ENCODE measurements around the gene GPRIN3.

The GPRIN3 gene

DNA sequence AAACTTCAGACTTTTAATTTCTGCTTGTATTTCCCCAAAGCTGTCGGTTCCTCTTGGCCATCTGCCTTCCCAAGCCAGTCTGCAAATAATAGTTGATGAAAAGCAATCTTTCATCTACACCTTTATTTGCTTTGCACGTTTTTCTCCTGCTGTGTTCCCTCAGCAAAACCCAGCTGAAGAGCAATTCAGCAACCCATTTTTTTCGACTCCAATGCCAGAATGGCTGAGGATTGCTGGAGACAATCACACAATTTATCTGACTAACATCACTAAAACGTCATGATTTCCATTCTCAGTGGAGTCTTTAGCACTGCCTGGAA, 94.3 kb downstream of the GPRIN3 start:
- TF ChIP-seq CTCF (IDR thresholded peaks at IDR 0.05; ENCODE audit: insufficient read depth, low read length), result no peak
- TF ChIP-seq POLR2AphosphoS5 (IDR thresholded peaks at IDR 0.05; ENCODE audit: low read depth), result no peak
- no peak for TF ChIP-seq REST (IDR thresholded peaks at IDR 0.05; ENCODE audit: insufficient replicate concordance, low read depth)
- TF ChIP-seq GABPA (IDR thresholded peaks at IDR 0.05; ENCODE audit: low read depth), result no peak
- no peak for TF ChIP-seq SPI1 (IDR thresholded peaks at IDR 0.05; ENCODE audit: borderline replicate concordance, low read depth)
- DNase-seq (ENCODE audit: low read depth in 1 of 2, low spot score in 1 of 2), result no peak
- Histone ChIP-seq H3K27me3 (ENCODE audit: insufficient read depth, poor library complexity, severe bottlenecking) (no peaks in the 10 kb centered on the region), H3K4me3 (replicated peaks; ENCODE audit: insufficient read depth, low read length) (no peak overlapping the region), H3K27ac (replicated peaks) (no peak overlapping the region)

DNA sequence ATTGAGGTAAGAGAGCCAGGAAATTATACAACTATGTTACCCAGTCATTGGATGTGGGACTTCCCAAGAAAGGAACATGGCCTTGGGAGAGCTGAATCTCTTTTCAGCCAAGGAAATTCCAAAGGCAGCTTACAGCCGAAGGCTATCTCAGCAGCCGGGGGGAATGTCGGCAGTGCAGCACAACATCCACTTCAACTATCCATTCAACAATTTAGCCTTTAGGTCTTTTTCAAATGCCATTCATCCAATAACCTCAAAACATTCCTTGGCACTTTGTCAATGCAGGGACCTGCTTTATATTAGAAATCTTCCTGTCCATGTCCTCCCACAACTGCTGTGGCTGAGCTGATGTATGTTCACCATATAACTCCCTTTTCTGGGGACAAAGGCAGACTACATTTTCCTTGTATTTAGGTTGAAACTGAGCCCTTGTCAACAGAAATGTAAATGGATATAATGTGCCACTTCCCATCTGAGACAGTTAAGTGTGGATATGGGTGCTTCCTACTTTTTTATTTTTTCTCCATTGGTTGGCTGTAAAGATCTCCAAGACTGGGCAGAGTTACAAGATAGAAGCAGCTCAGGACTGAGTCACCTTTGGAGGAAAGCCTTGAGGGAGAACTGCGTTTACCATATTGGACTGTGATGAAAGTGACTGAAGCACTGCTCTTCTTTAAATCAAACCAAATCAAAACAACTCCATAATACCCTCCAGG, 94.8 kb downstream of the GPRIN3 start:
- DNase-seq (ENCODE audit: low read depth in 1 of 2, low spot score in 1 of 2), result no peak
- no peak overlapping the region for H3K4me3 ChIP-seq (replicated peaks; ENCODE audit: insufficient read depth, low read length)
- no peaks in the 10 kb centered on the region for H3K27me3 ChIP-seq (ENCODE audit: insufficient read depth, poor library complexity, severe bottlenecking)
- TF ChIP-seq GABPA (IDR thresholded peaks at IDR 0.05; ENCODE audit: low read depth) (no peak), POLR2AphosphoS5 (IDR thresholded peaks at IDR 0.05; ENCODE audit: low read depth) (no peak), REST (IDR thresholded peaks at IDR 0.05; ENCODE audit: insufficient replicate concordance, low read depth) (no peak), CTCF (IDR thresholded peaks at IDR 0.05; ENCODE audit: insufficient read depth, low read length) (no peak), SPI1 (IDR thresholded peaks at IDR 0.05; ENCODE audit: borderline replicate concordance, low read depth) (no peak)
- no peak overlapping the region for H3K27ac ChIP-seq (replicated peaks)

- no peak overlapping the region for H3K4me3 ChIP-seq (replicated peaks; ENCODE audit: insufficient read depth, low read length)
- no peak overlapping the region for H3K27ac ChIP-seq (replicated peaks)
- no peak for TF ChIP-seq POLR2AphosphoS5 (IDR thresholded peaks at IDR 0.05; ENCODE audit: low read depth)
- no peak for TF ChIP-seq CTCF (IDR thresholded peaks at IDR 0.05; ENCODE audit: insufficient read depth, low read length)
- no peak for TF ChIP-seq SPI1 (IDR thresholded peaks at IDR 0.05; ENCODE audit: borderline replicate concordance, low read depth)
- no peak for TF ChIP-seq GABPA (IDR thresholded peaks at IDR 0.05; ENCODE audit: low read depth)
- TF ChIP-seq REST (IDR thresholded peaks at IDR 0.05; ENCODE audit: insufficient replicate concordance, low read depth), result no peak
- DNase-seq (ENCODE audit: low read depth in 1 of 2, low spot score in 1 of 2), result no peak
- H3K27me3 ChIP-seq (ENCODE audit: insufficient read depth, poor library complexity, severe bottlenecking), result no peaks in the 10 kb centered on the region
Measured at GRCh38 chr4:89204624-89205023, 103.0 kb downstream of the GPRIN3 start.

Data from HL-60 (cell line).